Measurements from ENCODE around the gene GFOD1.

Gene GFOD1

GRCh38 chr6:13372076-13372475 is 115.3 kb downstream of the GFOD1 start:
- DNase-seq: no peak

DNA sequence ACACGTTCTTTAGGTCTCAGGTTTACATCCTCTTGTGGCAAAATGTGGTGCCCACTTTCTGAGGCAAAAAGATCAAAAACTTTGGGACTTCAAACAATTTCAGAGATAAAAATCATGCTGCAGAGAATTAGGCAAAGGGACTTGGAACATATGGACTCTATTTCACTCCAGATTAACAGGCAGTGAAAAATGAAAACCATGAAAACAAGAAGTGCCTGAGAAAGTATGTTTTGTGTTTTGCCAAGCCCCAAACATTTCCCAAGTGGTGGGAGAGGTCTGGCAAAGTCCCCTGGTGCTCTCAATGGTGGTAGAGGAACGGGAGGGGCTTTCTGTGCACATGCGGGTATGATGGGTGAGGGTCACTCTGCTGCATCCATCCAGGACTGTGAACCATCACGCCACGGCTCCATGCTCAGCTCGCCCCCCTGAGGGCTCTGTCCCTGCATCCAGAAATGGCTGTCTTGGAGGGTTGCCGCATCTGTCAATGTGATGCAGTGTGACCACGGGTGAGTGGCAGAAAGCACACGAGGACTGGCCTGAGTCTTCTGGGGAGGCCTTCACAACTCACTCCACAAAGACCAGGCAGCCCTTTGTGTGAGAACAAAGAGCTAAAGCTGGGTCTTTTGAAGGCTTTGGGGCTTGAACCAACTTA is 115.9 kb downstream of the GFOD1 start:
- DNase-seq: no peak

DNA sequence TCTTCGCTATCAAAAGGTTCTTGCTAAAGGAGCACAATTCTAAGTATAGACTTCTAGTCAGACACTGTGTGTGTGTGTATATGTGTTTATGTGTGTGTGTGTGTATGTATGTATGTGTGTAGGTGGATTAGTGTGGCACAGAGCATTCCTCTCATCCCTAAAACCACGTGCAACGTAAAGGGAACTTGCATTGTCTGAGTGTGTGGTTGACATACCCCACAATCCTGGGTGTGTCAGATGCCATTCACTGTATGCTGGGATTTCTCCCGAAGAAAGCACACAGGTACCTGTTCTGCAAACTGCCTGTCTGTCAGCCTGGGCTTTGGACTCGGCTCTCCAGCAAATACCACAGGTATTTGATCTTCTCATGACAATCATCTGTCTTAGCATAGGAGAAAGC is 116.8 kb downstream of the GFOD1 start:
- DNase-seq: no peak

DNA sequence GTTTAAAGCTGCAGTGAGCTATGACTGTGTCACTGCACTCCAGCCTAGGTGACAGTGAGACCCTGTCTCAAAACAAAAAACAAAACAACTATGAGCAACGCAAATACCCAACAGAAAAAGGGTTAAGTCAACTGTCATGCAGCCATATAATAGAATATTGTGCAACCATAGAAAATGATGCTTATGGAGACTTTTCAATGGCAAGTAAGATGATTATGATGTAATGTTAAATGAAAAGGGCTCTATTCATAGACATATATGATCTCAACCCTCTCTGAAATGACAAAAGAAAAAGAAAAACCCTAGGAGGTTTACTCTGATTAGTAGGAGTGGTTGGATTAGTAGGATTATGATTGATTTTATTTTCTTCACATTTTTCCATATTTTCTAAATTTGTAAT is 117.8 kb downstream of the GFOD1 start:
- no peak for DNase-seq

DNA sequence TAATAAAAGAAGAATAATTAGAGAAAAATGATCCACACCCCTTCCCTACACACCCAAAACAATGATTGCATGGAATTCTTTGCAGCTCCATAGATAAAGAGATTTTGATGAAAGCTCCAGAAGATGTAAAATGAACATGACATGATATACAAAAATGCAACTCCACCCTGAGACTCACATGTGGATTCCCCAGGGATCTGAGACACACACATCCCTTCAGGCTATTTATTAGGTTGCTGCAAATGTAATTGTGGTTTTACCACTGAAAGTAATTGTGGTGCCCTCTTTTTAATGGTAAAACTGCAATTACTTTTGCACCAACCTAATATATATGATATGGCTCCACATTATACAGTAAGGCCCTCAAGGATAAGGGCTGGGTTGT is 118.7 kb downstream of the GFOD1 start:
- DNase-seq: no peak

DNA sequence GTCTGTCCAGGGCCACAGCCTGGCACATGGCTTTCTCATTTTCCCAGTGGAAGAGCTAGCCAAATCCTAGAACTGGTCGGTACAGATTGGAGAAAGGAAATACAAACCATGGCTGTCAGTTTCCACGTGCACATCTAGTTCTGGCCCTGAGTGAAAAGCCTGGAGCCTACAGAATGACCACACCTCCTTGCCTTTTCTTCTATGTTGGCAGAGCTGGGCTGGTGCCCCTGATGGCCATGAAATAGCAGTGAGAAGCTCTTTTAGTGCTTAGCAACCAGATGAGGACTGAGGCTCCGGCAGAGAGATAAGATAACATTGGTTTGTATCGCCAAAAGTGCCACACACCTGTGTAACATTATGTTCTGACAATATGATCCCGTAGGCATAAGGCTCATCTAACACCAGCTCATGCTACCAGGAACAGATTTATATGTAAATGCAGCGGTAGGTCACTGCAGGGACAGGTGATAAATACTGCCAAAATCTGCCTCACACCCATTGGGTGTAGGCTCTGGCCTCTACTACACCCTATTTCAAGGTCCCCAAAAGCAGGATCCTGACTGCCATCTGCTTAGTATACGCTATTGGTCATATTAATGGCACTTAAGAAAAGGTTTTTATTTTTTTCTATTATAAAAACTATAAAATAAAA is 119.2 kb downstream of the GFOD1 start:
- DNase-seq: no peak

DNA sequence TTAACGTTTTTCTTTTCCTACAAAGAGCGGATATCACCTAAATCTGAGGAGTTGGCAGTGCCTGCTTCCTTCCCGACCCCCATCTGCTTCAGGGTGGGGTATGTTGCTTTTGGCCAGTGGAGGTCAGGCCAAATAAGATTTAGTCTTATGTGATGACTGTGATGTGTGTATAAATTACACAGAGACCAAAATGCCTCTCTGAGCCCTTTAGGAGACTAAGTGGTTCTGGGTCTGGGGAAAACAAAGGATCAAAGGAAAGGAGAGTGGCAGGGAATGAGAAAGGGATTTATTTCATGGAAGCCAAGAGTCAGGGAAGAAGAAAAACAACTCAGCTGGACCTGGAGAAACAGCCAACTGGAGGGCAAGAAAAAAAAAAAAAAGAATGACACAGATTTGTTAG is 120.0 kb downstream of the GFOD1 start:
- DNase-seq: no peak

- no peak for DNase-seq
These were observed 122.1 kb downstream of the GFOD1 start for GRCh38 chr6:13365320-13365719.

- no peak for DNase-seq
These were observed 122.6 kb downstream of the GFOD1 start for GRCh38 chr6:13364842-13365241.

GRCh38 chr6:13362412-13362811 is 125.0 kb downstream of the GFOD1 start:
- no peak for DNase-seq

DNA sequence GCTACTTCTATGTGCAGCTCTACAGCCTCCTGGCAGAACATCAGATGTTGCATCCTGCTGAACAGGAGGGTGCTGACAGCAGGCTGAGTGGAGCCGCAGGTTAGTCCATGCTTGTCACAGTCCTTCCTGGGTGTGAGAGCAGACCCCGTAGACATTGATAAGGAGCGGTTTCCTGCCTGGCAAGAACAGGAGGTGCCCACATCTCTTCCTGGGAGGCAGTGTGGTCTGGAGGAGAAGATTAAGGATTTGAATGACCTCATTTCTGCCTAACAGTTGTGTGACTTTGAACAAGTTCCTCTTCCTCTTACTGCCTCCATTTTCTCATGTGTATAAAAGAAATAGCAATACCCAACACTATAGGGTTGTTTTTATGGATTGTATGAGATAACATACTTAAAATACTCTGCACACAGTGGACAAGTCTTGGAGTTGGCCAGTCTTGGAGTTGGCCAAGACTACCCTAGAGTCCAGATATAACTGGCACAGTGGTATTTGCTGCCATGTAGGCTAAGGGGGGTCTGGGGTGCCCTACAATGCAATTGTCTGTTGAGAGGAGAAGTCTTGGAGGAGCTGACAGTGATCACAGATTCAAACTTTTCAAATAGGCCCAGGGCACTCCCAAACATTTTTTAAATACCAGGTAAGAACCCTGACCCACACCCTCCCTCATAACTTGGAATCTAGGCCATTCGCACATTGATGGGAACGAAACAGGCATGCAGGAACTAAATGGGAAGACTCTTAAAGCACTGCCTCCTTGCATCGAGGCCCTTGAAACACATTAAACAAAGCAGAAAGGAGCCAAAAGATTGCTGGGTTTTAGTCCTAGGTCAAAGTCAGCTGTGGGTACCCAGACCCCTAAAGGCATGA is 126.5 kb downstream of the GFOD1 start:
- DNase-seq: peak; percentile 88

GRCh38 chr6:13359287-13359686 is 128.1 kb downstream of the GFOD1 start:
- DNase-seq: no peak

- no peak for DNase-seq
These were observed 128.9 kb downstream of the GFOD1 start for GRCh38 chr6:13358511-13358910.

- no peak for DNase-seq
These were observed 129.8 kb downstream of the GFOD1 start for GRCh38 chr6:13357551-13358075.

DNA sequence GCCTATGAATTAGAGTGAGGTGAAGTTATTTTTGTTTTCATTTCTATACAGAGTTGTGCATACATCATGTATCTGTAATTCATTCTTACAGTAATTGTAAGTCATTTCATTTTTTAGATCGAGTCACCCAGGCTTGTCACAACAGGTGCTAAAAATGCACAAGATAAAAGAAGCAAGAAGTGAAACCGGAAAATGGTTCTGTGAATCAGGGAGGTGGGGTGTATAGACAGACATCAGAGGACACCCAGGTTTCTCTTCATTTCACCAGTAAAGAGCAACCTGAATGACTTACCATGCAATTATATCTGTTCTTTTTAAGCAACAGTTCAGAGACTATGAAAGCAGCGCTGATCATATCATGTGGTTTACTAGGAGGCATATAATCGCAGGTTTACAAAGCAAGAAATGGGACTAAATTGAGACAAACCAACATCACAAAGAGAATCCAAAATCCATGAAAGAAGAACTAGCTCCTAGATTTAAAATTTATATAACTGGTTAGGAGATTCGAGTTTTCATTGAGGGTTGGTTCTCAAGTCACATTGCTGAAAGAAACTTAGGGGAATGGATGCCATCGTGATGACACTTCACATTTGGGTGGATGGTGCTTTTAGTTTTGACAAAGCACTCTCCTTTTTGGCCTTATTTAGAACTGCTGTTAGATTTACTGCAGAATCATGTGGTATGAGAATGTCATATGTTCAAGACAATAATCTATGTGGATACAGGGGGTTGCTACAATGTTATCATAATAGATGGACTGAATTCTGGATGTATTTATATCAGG is 131.2 kb downstream of the GFOD1 start:
- peak; percentile 48 for DNase-seq

DNA sequence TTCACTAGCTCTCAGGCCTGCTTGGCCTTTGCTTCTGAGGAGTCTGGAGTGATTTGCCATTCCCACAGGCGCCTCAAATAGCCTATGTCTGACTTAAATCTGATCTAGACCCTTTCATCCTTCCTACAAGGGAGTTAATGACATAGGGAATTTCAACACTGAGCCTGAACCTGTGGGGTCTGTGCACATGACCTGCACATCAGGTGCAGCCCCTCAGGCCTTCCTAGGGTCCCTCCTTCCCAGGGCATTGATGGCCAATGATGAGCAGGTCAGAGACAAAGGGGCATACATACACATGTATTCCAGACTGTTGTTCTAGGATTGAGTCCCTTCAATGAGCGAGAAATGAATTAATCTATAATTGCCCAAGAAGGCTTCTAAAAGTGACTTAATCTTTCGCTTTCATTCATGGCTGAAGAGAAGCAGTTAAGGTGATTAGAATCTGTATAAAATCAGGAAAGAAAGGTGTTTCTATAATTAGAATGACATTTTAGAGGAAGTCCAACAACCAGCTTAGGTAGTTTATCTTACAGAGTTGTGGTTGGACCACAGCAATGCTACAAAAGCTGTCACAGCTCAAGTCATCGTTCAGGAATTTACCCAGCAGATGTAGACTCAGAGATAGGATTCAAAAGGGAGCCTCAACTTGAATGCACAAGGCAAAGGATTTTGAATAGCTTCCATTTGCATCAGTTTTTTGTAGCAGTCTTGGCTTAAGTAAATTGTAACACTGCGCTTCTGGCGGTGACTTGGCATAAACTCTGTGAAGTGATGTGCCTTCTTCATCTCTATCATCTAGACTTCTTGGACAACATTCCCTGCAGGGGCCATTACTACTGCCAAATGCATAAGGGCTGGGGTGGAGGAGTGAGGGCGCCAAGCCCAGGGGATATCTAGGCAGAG is 132.1 kb downstream of the GFOD1 start:
- peak; percentile 30 for DNase-seq

GRCh38 chr6:13354331-13355042 is 132.9 kb downstream of the GFOD1 start:
- DNase-seq: peak; percentile 90

- no peak for DNase-seq
These were observed 135.2 kb downstream of the GFOD1 start for GRCh38 chr6:13352165-13352564.

DNA sequence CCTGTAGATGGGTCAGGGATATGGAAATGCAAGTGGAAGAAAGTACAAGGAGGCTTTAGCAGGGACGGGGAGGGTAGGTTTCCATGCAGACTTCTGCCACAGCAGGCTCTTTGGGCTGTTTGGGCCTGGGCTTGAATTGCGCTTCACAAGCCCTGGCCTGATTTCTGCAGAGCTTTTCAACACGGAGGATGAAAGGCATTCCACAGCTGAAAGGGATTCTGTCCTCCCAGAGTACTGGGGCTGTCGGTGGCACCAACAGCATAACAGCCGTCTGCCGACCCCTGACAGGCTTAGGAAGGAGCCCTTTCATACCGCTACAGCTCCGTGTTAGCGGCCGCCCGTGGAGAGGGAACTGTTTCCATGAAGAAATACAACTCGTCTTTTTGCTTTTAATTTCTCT is 136.1 kb downstream of the GFOD1 start:
- DNase-seq: no peak

DNA sequence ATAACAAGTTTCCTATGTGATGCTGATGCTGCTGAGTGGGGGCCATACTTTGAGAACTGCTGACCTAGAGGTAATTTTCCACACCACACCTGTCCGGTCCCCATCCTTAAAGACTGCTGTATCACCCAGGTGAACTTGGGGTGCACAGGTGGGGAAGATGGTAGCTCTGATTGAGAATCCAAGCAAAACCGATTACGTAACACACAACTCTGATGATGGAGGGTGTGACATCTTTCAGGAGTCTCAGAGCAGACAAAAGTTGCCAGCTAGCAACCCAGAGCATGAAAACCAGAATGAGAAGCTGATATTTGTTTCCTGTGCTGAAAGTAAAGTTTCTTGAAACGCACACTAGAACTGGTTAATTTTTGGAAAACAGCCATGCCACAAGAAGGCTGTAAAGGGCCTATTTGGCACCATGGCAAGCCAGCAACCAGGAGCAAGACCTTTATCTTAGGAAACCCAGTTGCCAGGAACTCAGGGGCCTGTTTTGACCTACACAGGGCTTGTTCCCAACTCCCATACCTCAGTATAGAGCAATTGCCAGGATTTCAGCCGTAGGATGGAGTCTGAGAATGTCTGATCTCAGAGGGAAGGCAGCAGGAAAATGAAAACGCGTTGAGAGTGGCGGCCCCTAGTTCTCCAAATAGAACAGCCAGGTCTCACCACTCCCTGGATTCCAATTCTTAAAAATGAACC is 137.4 kb downstream of the GFOD1 start:
- no peak for DNase-seq

All from MV-4-11 (cell line).